H54 (cell line): ENCODE results near the gene LRP6.

Source experiments
- DNase-seq: peaks from one replicate; pipeline ENCODE4 v3.0.0; 2011; ENCODE audit warnings: low spot score, mixed read lengths; ENCODE audit not compliant: insufficient read length
- FAIRE-seq: peaks from 3 replicates; lab custom pipeline; 2011; peaks lifted over from hg19 to GRCh38; lab: Jason Lieb, UNC
- POLR2A ChIP-seq: IDR thresholded peaks from 2 replicates; pipeline ENCODE4 v1.6.1; 2011; ENCODE audit warnings: low read depth, mild to moderate bottlenecking, low read length

The LRP6 gene

DNA sequence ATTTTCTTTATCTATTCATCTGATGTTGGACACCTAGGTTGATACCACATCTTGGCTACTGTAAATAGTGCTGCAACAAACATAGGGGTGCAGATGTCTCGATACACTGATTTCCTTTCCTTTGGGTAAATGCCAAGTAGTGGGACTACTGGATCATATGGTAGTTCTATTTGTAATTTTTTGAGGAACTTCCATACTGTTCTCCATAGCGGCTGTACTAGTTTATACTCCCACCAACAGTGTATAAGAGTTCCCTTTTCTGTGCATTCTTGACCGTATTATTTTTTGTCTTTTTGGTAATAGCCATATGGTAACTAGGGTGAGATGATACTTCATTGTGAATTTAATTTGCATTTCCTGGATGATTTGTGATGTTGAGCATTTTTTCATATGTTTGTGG, 71.8 kb downstream of the LRP6 start:
- peak; percentile 36 for FAIRE-seq
- TF ChIP-seq POLR2A = no peak

DNA sequence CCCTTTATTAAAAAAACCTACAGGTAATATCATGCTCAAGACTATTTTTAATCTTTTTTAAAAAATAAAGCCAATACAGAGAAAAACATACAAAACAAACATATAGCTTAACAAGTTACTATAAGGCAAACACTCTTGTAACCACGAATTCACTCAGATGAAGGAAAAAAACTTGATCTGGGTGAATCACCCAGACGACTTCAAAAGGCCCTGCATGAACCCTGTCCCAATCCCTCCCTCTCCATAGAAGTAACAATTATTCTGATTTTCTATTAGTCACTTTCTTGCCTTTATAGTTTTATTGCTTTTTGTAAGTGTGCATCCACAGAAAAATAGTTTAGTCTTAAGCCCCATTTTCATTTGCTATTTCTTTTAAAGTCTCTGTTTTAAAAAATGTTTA, 72.6 kb downstream of the LRP6 start:
- FAIRE-seq (peak; percentile 77), DNase-seq (no peak)

More for the DNA sequence above, 71.8 kb downstream of the LRP6 start:
- DNase-seq = no peak

DNA sequence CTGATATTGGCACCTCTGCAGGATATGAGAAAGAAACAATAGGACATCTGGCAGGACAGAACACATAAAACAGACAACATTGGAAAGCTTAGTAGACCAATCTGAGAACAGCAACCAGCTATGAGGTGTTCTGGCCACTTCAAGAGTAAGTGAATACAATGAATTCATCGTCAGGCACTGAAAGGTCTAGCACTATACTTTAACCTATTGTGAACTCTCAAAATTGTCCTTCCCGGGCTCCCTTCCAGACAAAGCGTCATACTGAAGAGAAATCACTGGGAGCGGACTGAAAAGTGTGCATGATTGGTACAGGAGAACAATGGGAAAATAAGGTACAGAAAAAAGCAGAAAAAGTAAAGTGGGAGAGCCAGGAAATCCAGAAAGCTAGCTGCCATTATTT, 75.8 kb downstream of the LRP6 start:
- FAIRE-seq = peak; percentile 43
- DNase-seq = no peak
- TF ChIP-seq POLR2A = no peak

More for the DNA sequence above, 72.6 kb downstream of the LRP6 start:
- TF ChIP-seq POLR2A = no peak

DNA sequence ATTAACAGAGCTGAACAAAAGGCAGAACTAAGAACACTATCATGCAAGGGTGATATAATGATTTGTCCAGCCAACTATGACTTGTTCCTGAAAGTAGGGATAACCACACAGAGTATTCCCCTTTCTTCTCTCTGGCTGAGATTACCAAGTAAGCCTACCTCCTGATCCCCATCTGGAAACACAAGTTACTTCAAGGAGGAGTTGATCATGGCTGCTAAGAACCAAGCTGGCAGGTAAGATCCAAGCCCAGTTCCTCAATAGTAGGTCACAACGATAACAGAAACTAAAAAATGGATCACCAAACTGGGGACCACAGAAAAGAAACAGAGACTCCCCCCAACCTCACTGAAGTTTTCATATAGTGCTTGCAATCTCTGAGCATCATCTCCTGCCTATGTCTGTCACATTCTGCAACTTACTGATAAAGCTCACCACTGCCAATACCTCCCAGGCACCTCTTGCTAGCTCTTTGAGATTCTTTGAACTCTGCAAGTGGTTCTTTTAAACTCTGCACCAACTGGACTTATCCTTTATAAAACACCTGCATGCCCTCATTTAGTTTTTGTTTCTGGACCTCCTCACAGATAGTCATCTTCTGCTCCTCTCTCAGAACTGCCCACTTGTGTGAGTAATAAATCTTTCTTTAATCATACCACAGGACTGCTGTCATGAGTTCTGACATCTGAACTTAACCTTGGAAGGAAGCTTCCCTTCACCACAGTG, 76.6 kb downstream of the LRP6 start:
- DNase-seq = no peak
- FAIRE-seq = peak; percentile 65
- no peak for TF ChIP-seq POLR2A

DNA sequence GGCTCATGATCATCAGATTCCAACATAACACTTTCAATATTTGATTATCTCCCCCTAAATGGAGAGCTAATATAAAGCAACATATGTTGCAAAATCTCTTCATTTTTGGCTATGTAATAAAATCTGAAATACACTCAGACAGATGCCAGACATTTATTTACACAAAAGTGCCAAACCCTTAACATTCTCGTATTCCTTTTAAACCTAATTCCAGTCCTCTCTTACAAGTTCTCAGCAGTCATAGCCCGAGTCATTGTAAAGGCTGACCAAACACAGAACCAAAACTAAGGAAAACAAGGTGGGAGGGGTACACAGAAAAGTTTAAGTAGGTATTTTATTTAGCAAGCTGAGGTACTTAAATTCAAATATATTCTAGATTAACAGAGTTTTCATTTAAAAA, 81.4 kb downstream of the LRP6 start:
- DNase-seq (no peak), FAIRE-seq (no peak)
- TF ChIP-seq POLR2A = no peak

DNA sequence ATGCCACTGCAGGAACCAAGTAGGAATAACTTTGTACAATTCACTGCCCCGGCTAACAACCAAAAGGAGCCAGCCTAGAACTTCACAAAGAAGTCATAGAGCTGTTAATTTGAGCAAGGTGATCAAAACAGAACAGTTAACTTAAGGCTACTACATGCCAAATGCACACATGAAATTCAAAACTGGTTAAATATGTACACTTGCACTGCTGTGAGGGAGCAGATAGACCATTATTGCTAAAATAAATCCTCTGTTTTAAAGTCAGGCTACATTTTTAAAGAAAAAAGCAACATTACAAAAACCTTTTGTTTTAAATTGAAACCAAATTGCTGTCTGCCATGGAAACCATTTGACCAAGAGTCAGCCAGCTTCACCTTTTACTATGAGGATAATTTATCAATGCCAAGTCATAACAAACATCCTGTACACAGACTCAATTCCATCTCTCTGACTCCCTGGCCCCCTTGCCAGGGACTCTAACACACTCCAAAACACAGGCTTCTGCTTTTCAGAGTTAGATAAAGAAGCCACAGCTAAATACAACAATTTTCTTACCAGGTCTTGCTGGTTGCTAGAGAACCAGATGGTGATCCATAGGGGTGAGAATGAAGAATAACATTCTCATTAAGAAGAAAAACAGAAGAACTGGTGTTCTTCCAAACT, 84.0 kb downstream of the LRP6 start:
- DNase-seq (no peak), FAIRE-seq (no peak)
- no peak for TF ChIP-seq POLR2A

DNA sequence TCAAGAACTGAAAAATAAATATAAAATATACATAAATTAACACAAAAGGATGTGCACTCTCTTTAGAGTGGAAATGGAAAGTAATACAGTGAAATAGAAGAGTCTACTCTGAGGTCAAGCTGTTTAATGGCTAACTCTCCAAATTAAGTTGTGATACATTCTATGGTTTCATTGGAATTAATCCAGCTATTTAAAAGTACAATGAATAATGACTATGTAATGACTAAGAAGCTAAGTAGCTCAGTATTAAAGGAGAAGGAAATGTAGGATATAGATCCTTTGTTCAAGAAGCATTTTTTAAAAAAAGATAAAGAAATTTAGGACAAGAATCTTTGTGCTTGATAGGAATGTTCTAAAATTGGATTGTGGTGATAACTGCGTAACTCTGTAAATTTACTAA, 85.3 kb downstream of the LRP6 start:
- FAIRE-seq (no peak), DNase-seq (no peak)
- no peak for TF ChIP-seq POLR2A

DNA sequence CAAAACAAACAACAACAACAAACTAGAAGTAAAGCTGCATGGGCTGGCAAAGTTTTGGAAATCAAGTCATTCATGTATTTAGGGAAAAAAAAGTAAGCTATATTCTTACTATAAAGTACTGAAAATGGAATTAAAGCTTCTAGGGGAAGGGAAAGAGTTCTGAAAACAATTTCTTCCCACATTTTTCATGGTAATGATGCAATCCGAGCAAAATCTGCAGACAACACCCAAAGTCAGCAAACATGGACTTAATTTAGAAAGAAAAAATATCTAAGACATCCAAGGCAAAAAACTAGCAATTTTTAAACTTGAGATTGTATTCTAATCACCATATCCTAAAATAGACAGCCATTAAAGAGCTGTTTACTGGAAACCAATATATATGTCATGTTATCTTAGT, 86.3 kb downstream of the LRP6 start:
- no peak for TF ChIP-seq POLR2A
- no peak for DNase-seq
- FAIRE-seq = no peak

DNA sequence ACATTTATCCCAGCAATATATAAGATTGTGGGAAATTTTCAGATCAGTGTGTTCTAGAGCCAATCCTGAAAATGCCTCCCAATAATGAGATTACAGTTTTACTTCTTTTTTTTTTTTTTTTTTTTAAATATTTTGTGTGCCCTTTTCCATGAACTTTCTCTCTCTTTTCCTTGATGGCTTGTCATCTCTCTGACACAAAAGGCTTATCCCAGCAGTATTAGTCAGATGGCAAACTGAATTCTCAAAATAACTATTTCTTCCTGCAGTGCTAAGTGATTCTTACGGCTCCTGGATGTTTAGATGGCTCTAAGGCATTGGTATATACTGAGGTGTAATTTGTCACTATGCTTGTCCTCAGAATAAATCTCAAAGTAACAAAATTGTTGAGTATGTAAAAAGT, 86.7 kb downstream of the LRP6 start:
- no peak for DNase-seq
- TF ChIP-seq POLR2A = no peak
- no peak for FAIRE-seq

DNA sequence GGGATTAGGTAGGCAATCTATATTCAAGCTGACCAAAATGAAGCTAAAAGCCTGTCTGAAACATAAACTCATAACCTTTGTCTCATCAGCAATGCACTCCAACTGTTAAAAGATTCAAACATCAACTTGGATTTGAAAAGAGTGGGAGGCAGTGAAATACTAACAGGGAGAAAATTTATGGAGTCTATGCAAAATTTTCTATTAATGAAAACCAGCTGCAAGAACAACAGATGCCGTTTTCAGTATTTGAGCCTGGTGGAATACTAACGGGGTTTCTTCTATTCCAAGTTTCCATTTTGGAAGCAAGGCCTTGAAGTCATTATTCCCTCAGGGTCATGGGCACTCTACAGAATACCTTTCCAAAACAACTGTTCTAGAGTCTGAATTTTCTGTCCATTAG, 88.3 kb downstream of the LRP6 start:
- TF ChIP-seq POLR2A = no peak
- DNase-seq (no peak), FAIRE-seq (no peak)

DNA sequence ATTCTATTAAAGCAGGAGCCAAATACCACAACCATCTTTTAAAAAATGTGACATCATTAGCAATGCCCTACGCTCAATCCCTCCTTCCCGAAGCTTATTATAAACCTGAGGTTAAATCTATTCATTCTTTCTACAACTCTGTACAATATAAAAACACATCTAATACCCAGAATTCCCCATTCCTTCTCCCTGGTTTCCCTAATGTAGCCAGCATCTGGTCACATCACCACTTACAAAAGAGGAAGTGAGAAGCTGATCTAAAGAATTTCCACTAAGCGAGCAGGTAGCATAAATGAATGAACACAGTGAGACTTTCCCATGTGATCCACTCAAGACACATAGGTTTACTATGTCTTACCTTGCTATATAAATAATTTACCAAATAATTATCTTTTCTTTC, 90.4 kb downstream of the LRP6 start:
- DNase-seq (no peak), FAIRE-seq (no peak)
- TF ChIP-seq POLR2A = no peak

DNA sequence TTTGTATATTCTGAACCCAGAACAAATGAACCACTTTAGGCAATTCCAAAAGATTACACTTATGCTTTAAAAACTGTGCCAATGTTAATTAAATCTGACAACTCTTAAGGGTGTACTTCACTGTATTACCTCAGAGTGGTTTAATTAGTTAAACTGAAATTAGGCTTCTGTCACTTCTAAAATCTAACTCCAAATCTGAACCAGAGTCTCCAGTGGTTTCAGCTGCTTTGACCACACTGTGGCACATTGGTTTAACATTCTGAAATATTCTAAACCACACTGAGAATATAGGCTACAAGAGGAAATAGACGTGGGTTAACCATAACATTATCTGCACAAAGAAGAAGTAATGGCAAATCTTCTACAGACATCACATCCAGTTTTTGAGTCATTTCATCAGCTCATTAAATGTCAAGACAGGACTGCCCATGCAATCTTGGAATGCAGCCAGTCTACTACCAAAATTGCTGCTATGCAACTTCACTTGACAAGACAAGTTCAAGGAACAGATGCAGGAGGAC, 94.8 kb downstream of the LRP6 start:
- FAIRE-seq = peak; percentile 55
- no peak for TF ChIP-seq POLR2A
- no peak for DNase-seq

DNA sequence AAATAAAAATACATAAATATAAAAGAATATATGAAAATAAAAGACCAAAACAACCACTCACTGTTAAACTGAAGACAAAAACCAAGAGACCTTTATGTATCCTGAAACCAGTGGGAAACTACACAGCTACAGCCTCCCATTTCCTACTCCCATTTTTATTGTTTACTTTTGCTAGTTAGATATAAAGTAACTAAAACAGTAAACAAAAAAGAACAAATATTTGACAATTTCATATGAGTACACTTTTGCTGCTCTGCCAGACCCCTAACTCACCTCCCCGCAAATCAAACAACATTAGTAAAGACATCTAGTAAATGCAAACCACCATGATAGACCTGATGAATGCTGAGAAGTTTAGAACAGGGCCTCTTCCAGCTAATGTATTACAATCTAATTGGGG, 99.0 kb downstream of the LRP6 start:
- TF ChIP-seq POLR2A = no peak
- FAIRE-seq = no peak

DNA sequence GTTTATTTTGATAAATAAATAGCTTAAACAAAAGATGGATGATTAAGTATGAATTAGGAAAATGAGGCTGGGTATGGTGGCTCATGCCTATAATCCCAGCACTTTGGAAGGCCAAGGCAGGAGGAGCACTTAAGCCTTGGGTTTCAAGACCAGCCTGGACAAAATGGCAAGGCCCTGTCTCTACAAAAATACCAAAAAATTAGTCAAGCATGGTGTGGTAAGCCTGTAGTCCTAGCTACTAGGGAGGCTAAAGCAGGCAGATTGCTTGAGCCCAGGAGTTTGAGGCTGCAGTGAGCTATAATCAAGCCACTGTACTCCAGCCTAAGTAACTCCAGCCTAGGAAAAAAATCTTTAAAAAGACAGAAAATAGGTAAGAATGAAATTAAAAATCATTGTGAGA, 100.1 kb downstream of the LRP6 start:
- TF ChIP-seq POLR2A = no peak
- no peak for FAIRE-seq
- no peak for DNase-seq

More for the DNA sequence above, 99.0 kb downstream of the LRP6 start:
- no peak for DNase-seq

DNA sequence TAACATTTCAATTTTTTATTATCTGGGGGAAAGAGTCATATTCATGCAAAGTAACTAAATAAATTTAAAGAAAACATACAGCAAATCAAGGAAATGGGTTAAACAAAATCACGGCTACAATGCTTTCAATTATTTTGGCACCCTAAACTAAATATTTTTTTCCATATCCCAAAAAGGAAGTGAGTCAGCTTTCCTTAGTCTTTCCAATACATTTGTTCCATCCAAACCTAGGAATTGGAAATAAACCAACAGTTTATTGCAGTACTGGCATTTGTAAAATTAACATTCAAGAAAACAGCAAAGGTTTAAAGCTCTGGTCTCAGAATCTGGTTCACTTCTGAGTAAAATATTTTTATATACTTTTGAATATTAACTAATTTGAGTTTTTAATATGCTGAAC, 106.9 kb downstream of the LRP6 start:
- TF ChIP-seq POLR2A = no peak
- FAIRE-seq = peak; percentile 41
- no peak for DNase-seq

DNA sequence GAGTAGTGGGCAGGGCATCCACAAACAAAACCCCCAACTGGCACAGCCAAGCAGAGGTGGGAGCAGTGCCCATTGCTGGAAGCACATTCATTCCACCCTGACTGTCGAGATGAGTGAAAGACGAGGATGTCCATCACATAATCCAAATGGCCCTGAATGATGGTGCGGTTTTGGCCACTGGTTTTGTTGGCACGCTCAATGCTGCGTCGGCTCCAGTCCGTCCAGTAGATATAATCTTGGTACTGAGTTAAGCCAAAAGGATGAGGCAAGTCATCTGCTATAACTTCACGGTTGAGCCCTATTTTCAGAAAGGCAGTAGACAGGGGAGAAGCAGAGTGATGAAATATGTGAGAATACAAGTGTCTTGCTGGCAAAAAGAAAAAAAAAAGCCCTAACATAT, 108.0 kb downstream of the LRP6 start:
- DNase-seq = no peak
- no peak for TF ChIP-seq POLR2A
- no peak for FAIRE-seq
